Measurements from ENCODE around the gene SORCS2.

SORCS2 gene

DNA sequence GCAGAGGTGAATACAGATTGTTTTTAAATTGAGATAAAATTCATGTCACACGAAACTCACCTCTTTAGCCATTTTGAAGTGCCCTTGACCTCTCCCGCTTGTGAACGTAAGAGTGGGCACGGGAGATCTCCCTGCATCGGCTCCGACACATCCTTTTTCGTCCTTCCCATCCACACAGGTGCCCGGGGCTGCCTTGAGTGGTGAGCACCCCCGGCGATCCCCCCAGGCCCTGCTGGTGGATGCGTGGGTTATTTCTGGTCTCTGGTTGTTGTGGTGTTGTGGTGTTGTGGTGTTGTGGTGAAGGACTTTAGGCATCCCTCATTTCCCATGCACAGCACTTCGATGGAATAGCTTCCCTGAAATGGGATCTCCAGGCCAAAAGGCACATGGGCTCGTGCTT, 196.3 kb downstream of the SORCS2 start:
- no peaks in the 10 kb centered on the region for H3K4me1 ChIP-seq (ENCODE audit: control insufficient read depth, insufficient read depth, low read length)
- H3K27me3 ChIP-seq (ENCODE audit: control insufficient read depth, insufficient read depth, low read length), result no peaks in the 10 kb centered on the region

GRCh38 chr4:7389101-7389701, 196.9 kb downstream of the SORCS2 start:
- Histone ChIP-seq H3K27me3 (ENCODE audit: control insufficient read depth, insufficient read depth, low read length) (no peaks in the 10 kb centered on the region), H3K36me3 (ENCODE audit: control insufficient read depth, insufficient read depth, low read length) (no peaks in the 10 kb centered on the region), H3K4me3 (ENCODE audit: low read depth, low read length) (no peak overlapping the region), H3K9me3 (ENCODE audit: control insufficient read depth, insufficient read depth, low read length) (no peaks in the 10 kb centered on the region), H3K27ac (ENCODE audit: low read depth, low read length) (no peak overlapping the region), H3K4me1 (ENCODE audit: control insufficient read depth, insufficient read depth, low read length) (no peaks in the 10 kb centered on the region), H3K9ac (ENCODE audit: low read depth, low read length) (no peak overlapping the region)

More for the DNA sequence above, 196.3 kb downstream of the SORCS2 start:
- no peak overlapping the region for H3K27ac ChIP-seq (ENCODE audit: low read depth, low read length)
- H3K4me3 ChIP-seq (ENCODE audit: low read depth, low read length), result no peak overlapping the region
- no peak overlapping the region for H3K9ac ChIP-seq (ENCODE audit: low read depth, low read length)
- no peaks in the 10 kb centered on the region for H3K36me3 ChIP-seq (ENCODE audit: control insufficient read depth, insufficient read depth, low read length)
- H3K9me3 ChIP-seq (ENCODE audit: control insufficient read depth, insufficient read depth, low read length), result no peaks in the 10 kb centered on the region

DNA sequence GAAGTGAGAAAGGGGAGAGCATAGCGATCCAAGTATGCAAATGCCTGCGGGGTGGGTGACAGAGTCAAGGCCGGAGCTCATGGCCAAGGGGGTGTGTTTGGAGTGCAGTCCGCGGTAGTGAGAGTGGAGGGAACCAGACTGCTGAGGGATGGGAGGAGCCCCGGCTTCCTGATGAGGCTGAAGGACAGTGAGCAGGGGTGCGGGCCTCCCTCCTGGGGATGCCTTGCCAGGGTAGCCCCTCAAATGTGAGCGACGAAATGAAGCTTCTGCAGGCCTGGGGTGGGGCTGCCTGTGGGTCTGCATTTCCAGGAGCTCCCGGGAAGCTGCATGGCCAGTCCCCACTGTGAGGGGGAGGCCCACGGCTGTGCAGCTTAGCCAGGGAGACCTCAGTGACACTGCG, 197.4 kb downstream of the SORCS2 start:
- H3K36me3 ChIP-seq (ENCODE audit: control insufficient read depth, insufficient read depth, low read length), result no peaks in the 10 kb centered on the region
- no peak overlapping the region for H3K27ac ChIP-seq (ENCODE audit: low read depth, low read length)
- no peak overlapping the region for H3K4me3 ChIP-seq (ENCODE audit: low read depth, low read length)
- no peaks in the 10 kb centered on the region for H3K4me1 ChIP-seq (ENCODE audit: control insufficient read depth, insufficient read depth, low read length)
- H3K9me3 ChIP-seq (ENCODE audit: control insufficient read depth, insufficient read depth, low read length), result no peaks in the 10 kb centered on the region
- no peak overlapping the region for H3K9ac ChIP-seq (ENCODE audit: low read depth, low read length)
- no peaks in the 10 kb centered on the region for H3K27me3 ChIP-seq (ENCODE audit: control insufficient read depth, insufficient read depth, low read length)

GRCh38 chr4:7390336-7390735, 198.0 kb downstream of the SORCS2 start:
- Histone ChIP-seq H3K9me3 (ENCODE audit: control insufficient read depth, insufficient read depth, low read length) (no peaks in the 10 kb centered on the region), H3K9ac (ENCODE audit: low read depth, low read length) (no peak overlapping the region), H3K36me3 (ENCODE audit: control insufficient read depth, insufficient read depth, low read length) (no peaks in the 10 kb centered on the region), H3K4me1 (ENCODE audit: control insufficient read depth, insufficient read depth, low read length) (no peaks in the 10 kb centered on the region), H3K4me3 (ENCODE audit: low read depth, low read length) (no peak overlapping the region), H3K27me3 (ENCODE audit: control insufficient read depth, insufficient read depth, low read length) (no peaks in the 10 kb centered on the region), H3K27ac (ENCODE audit: low read depth, low read length) (no peak overlapping the region)

GRCh38 chr4:7390906-7391636, 198.7 kb downstream of the SORCS2 start:
- Histone ChIP-seq H3K27me3 (ENCODE audit: control insufficient read depth, insufficient read depth, low read length) (no peaks in the 10 kb centered on the region), H3K27ac (ENCODE audit: low read depth, low read length) (no peak overlapping the region), H3K9ac (ENCODE audit: low read depth, low read length) (no peak overlapping the region), H3K4me1 (ENCODE audit: control insufficient read depth, insufficient read depth, low read length) (no peaks in the 10 kb centered on the region), H3K9me3 (ENCODE audit: control insufficient read depth, insufficient read depth, low read length) (no peaks in the 10 kb centered on the region), H3K36me3 (ENCODE audit: control insufficient read depth, insufficient read depth, low read length) (no peaks in the 10 kb centered on the region), H3K4me3 (ENCODE audit: low read depth, low read length) (no peak overlapping the region)

GRCh38 chr4:7391637-7392437, 199.5 kb downstream of the SORCS2 start:
- H3K9ac ChIP-seq (ENCODE audit: low read depth, low read length), result no peak overlapping the region
- H3K36me3 ChIP-seq (ENCODE audit: control insufficient read depth, insufficient read depth, low read length), result no peaks in the 10 kb centered on the region
- H3K27ac ChIP-seq (ENCODE audit: low read depth, low read length), result no peak overlapping the region
- H3K9me3 ChIP-seq (ENCODE audit: control insufficient read depth, insufficient read depth, low read length), result no peaks in the 10 kb centered on the region
- H3K27me3 ChIP-seq (ENCODE audit: control insufficient read depth, insufficient read depth, low read length), result no peaks in the 10 kb centered on the region
- no peaks in the 10 kb centered on the region for H3K4me1 ChIP-seq (ENCODE audit: control insufficient read depth, insufficient read depth, low read length)
- H3K4me3 ChIP-seq (ENCODE audit: low read depth, low read length), result no peak overlapping the region

DNA sequence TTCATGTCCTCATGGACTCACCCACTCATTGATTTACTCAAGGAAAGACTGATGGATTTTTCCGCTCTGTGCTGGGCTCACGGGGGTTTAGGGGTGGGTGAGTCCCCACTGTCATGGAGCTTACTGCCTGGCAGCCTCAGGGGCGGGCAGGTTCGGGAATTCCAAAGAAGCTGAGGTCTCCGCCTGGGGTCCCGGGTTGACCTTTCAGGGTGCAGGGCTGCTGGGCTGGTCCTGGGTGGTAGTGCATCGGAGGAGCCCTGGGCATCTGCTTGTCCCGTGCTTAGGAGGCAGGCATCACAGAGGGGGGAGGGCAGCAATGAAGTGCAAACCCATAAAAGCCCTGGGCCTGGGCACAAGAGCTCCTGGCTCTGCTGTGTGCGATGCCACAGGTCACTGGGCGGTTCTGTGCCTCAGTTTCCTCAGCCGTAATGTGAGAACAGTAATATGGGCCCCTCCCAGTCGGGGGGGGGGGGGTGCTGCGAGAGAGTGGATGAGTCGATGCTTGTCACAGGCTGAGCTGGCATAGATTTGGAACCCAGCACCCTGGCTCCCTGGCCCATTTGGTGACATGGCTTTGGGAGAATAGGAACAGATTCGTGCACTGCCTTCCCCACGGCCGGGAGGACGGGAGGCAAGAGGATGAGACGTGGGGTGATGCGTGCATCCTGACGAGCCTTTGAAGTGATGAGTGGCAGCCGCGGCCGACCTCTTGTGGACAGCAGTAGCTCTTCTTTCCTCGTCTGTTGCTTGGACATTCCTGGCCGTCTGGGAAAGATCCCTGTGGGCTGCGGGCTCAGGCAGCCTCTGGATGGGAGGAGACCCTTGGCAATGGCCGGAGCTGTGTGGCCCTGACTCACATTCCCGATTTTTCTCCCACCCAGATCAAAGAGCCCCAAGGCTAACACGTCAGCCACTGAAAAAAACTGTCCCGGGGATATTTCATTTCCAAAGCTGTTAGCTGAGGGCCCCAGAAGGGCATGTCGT, 200.4 kb downstream of the SORCS2 start:
- Histone ChIP-seq H3K4me3 (ENCODE audit: low read depth, low read length) (no peak overlapping the region), H3K9me3 (ENCODE audit: control insufficient read depth, insufficient read depth, low read length) (no peaks in the 10 kb centered on the region), H3K27ac (ENCODE audit: low read depth, low read length) (no peak overlapping the region), H3K36me3 (ENCODE audit: control insufficient read depth, insufficient read depth, low read length) (no peaks in the 10 kb centered on the region), H3K27me3 (ENCODE audit: control insufficient read depth, insufficient read depth, low read length) (no peaks in the 10 kb centered on the region), H3K9ac (ENCODE audit: low read depth, low read length) (no peak overlapping the region), H3K4me1 (ENCODE audit: control insufficient read depth, insufficient read depth, low read length) (no peaks in the 10 kb centered on the region)

GRCh38 chr4:7393601-7394575, 201.6 kb downstream of the SORCS2 start:
- Histone ChIP-seq H3K9me3 (ENCODE audit: control insufficient read depth, insufficient read depth, low read length) (no peaks in the 10 kb centered on the region), H3K9ac (ENCODE audit: low read depth, low read length) (no peak overlapping the region), H3K4me3 (ENCODE audit: low read depth, low read length) (no peak overlapping the region), H3K27ac (ENCODE audit: low read depth, low read length) (no peak overlapping the region), H3K27me3 (ENCODE audit: control insufficient read depth, insufficient read depth, low read length) (no peaks in the 10 kb centered on the region; the same call in 1 of the 2 replicates), H3K36me3 (ENCODE audit: control insufficient read depth, insufficient read depth, low read length) (no peaks in the 10 kb centered on the region), H3K4me1 (ENCODE audit: control insufficient read depth, insufficient read depth, low read length) (no peaks in the 10 kb centered on the region)

DNA sequence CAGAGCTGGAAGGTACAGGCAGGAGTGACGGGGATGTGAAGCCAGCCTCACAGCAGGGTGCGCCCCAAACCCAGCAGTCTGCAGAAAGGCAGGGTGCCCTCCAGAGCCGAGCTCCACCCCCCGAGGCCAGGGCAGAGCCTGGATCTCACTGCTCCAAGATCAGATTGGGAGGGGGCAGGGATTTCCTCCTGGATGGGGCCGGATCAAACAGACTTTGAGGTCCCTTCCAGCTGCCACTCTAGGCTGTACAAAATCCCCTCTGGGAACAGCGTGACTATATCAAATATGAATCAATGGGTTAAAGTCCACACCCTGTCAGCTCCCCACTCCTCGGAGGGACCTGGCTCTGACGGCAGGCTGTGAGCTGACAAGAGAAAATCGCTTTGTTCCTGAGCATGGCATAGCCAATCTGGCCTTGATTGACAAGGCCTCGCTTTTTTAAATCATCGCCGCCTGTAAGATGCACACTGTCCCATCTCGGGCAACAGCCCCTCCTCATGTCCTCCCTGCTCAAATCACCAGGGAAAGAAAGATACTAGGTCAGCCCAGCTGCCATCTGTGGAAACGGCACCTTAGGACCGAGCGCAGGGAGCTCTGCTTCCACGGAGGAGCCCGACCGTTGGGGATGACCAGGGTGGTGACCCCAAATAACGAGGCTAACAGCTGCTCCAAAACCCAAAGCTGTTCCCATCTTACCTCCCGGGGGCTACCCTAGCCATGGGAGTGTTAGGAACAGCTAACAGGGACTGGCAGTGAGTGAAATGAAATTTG, 202.5 kb downstream of the SORCS2 start:
- Histone ChIP-seq H3K9me3 (ENCODE audit: control insufficient read depth, insufficient read depth, low read length) (no peaks in the 10 kb centered on the region), H3K9ac (ENCODE audit: low read depth, low read length) (no peak overlapping the region), H3K4me1 (ENCODE audit: control insufficient read depth, insufficient read depth, low read length) (no peaks in the 10 kb centered on the region), H3K36me3 (ENCODE audit: control insufficient read depth, insufficient read depth, low read length) (no peaks in the 10 kb centered on the region), H3K27me3 (ENCODE audit: control insufficient read depth, insufficient read depth, low read length) (no peaks in the 10 kb centered on the region; the same call in 1 of the 2 replicates), H3K27ac (ENCODE audit: low read depth, low read length) (no peak overlapping the region), H3K4me3 (ENCODE audit: low read depth, low read length) (no peak overlapping the region)

Data from HUES48 (cell line).